ENCODE results near the gene LYPD8.
"Not testable (repeated sequence)": the region's sequence is repeated elsewhere in the genome, so short reads cannot be mapped to it uniquely, and the experiment has no call there.

DNA sequence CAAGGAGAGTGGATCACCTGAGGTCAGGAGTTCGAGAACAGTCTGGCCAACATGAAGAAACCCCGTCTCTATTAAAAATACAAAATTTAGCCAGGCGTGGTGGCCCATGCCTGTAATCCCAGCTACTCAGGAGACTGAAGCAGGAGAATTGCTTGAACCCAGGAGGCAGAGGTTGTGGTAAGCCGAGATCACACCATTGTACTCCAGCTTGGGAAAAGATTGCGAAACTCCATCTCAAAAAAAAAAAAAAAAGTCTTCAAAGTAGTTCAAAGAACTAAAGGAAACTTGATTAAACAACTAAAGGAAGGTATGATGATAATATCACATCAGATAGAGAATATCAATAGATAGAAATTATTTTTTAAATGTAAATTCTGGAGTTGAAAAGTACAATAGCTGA lies 39.1 kb upstream of the LYPD8 start:
- TF ChIP-seq, protein P1, sequence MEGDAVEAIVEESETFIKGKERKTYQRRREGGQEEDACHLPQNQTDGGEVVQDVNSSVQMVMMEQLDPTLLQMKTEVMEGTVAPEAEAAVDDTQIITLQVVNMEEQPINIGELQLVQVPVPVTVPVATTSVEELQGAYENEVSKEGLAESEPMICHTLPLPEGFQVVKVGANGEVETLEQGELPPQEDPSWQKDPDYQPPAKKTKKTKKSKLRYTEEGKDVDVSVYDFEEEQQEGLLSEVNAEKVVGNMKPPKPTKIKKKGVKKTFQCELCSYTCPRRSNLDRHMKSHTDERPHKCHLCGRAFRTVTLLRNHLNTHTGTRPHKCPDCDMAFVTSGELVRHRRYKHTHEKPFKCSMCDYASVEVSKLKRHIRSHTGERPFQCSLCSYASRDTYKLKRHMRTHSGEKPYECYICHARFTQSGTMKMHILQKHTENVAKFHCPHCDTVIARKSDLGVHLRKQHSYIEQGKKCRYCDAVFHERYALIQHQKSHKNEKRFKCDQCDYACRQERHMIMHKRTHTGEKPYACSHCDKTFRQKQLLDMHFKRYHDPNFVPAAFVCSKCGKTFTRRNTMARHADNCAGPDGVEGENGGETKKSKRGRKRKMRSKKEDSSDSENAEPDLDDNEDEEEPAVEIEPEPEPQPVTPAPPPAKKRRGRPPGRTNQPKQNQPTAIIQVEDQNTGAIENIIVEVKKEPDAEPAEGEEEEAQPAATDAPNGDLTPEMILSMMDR (IDR thresholded peaks at IDR 0.05; ENCODE audit: low read depth, low read length): not testable (repeated sequence)
- not testable (repeated sequence) for TF ChIP-seq EZH2phosphoT487 (IDR thresholded peaks at IDR 0.05; ENCODE audit: low read depth)
